Adrenal gland (tissue), 12 donors: ENCODE results near the gene WASHC2C. TPM values are rescaled to one million over a fixed set of nuclear protein-coding genes. Genes with fewer than 3 reads are reported as not detected.
"Not testable (repeated sequence)": the region's sequence is repeated elsewhere in the genome, so short reads cannot be mapped to it uniquely, and the experiment has no call there.

Experiments
- DNase-seq, 7 donors: peaks; one replicate each; pipeline ENCODE4 v3.0.0-alpha.2; 2019 to 2020
- H3K27ac ChIP-seq, 5 donors: fragments of 200-600 bp; sonication (generic) in 4 of 5; 1 replicate in 3 of 5; 2 replicates in 2 of 5; pipeline versions ENCODE4 v1.5.1 to v1.8.0; 2016 to 2020; ENCODE audit warnings: mild to moderate bottlenecking in 1 of 5
- H3K27me3 ChIP-seq: fragments of 200-600 bp; 2 replicates; pipeline ENCODE4 v1.8.0; 2021
- H3K36me3 ChIP-seq, 2 donors: fragments of 200-600 bp; replicated peaks in 1 of 2; 1 replicate in 1 of 2; 2 replicates in 1 of 2; pipeline versions ENCODE4 v1.5.1 to v1.8.0; 2018 to 2022
- H3K4me1 ChIP-seq, 2 donors: fragments of 200-600 bp; replicated peaks in 1 of 2; 1 replicate in 1 of 2; 2 replicates in 1 of 2; pipeline versions ENCODE4 v1.5.1 to v1.8.0; 2018 to 2021
- H3K4me3 ChIP-seq, 4 donors: fragments of 200-600 bp; sonication (generic) in 3 of 4; one replicate each; pipeline ENCODE4 v1.5.1; 2016 to 2018
- H3K9me3 ChIP-seq, 3 donors: fragments of 200-600 bp; sonication (generic) in 1 of 3; replicated peaks in 1 of 3; 1 replicate in 2 of 3; 2 replicates in 1 of 3; pipeline versions ENCODE4 v1.5.1 to v1.8.0; 2016 to 2021
- CTCF ChIP-seq, 6 experiments: fragments of 450-650 bp in 4 of 6; fragments of 200-600 bp in 2 of 6; sonication (generic) in 1 of 6; IDR thresholded peaks; 1 replicate in 5 of 6; 2 replicates in 1 of 6; pipeline versions ENCODE4 v1.5.1 to v1.8.0; 2016 to 2021; ENCODE audit warnings: antibody characterized with exemption in 6 of 6, mild to moderate bottlenecking in 2 of 6, moderate library complexity in 1 of 6
- POLR2A ChIP-seq, 2 donors: fragments of 450-650 bp; IDR thresholded peaks; one replicate each; pipeline ENCODE4 v1.6.1; 2017; ENCODE audit warnings: antibody characterized with exemption in 2 of 2, mild to moderate bottlenecking in 2 of 2, moderate library complexity in 1 of 2
- WGBS, 4 donors: extraction: QIAGEN DNeasy Blood & Tissue Kit in 2 of 4; methylation state at CpG; one replicate each; pipeline versions ENCODE4 v1.1.5 to v1.1.7; 2013 to 2017; 5-methylcytosine and 5-hydroxymethylcytosine counted together
- intact Hi-C, 2 donors: fragments of 100-400 bp; cut with DNase I; formaldehyde crosslinking; loops; one replicate each; pipeline versions ENCODE4 v1.14.1 to v1.15.0; 2022 to 2023
- polyA plus RNA-seq, 3 donors: library from polyadenylated mRNA; stranded (reverse); fragments of 200-250 nt in 2 of 3; fragments of 350-450 nt in 1 of 3; fragmentation: Illumina TruSeq in 1 of 3; extraction: RNeasy Lipid Tissue Mini Kit (QIAGEN cat#74804) in 1 of 3; gene quantifications; one replicate each; pipeline ENCODE4 v1.2.3, GENCODE V29; 2013 to 2014
- total RNA-seq, 9 donors: library from RNA; depleted of rRNA in 4 of 9; stranded (reverse); fragments of >200 nt in 4 of 9; fragments of 120-200 nt in 1 of 9; fragmentation: NEBNext Ultra II Directional in 1 of 9; extraction: Animal tissue kit (Norgen Biotek cat#: 25700) in 1 of 9; gene quantifications; one replicate each; pipeline versions ENCODE4 v1.1.0 to v1.2.4, GENCODE V29; 2013 to 2023
- donor health status: healthy with polysubstance abuse.
- donor health status: Bipolar disorder and iron deficiency.
- donor health status: DM: yes; HTN: yes; CAD: no.
- donor health status: DM: no; HTN: no; CAD: no.
- donor health status: DM: no; HTN: no; CAD: no.
- donor health status: DM: yes; HTN: yes; CAD: no.

Gene WASHC2C
- total and polyA plus RNA-seq, 12 donors: 24.5 to 60.6 (median 36.7) TPM

DNA sequence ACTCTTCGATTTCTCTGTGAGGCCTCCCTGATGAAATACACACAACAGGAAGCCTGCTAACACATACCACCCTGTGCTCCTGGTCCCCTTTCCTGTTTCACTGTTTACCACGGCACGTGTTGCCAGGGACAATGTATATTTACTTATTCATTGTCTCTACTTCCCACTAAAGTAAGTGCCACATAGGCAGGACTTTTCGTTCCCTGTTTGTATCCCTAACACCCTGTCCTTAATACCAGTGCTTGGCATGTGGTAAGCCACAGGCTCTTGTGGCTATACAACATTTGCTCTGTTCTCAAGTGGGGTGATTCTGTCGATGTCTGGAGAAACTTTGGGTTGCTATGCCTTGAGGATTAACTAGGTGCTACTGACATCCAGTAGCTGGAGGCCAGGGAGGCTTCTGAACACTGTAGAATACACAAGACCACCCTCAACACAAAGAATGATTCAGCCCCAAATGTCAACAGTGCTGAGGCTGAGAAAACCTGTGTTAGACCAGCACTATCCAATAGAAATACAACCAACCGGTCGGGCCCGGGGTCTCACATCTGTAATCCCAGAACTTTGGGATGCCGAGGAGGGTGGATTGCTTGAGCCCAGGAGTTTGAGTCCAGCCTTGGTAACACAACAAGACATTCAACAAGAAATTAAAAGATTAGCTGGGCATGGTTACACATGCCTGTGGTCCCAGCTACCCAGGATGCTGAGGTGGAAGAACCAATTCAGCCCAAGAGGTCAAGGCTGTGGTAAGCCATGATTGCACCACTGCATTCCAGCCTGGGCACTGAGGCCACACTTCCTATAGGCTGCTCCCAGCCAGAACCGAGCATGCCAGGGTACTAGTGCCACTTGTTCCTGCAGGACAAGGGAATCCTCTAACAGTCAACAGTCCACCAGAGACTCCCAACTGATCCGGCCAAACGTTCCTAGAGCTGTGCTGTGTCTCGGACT, 76.3 kb downstream of the WASHC2C start:
- H3K36me3 ChIP-seq, H3K4me1 ChIP-seq, H3K9me3 ChIP-seq, H3K27ac ChIP-seq, intact Hi-C loops, DNase-seq, H3K27me3 ChIP-seq, H3K4me3 ChIP-seq: not testable (repeated sequence)
- WGBS, 4 donors: 66 to 77% (median 72%) methylated on average over 12 to 13 of the region's 13 CpGs

DNA sequence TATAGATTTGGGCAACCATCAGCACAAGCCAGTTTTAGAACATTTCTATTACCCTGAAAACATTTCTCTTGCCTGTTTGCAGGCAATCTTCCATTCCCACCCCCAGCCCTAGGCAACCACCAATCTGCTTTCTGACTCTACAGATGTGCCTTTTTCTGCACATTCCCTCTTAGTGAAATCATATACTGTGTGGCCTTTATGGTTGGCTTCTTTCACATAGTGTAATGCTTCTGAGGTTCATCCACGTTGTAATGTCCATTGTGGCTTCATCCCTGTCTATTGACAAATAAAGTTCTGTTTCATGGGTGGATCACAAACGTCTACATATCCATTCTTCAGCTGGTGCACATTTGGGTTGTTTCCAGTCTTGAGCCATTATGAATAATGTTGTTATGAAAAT, 77.9 kb downstream of the WASHC2C start:
- H3K27me3 ChIP-seq, H3K4me3 ChIP-seq, H3K27ac ChIP-seq, H3K4me1 ChIP-seq, H3K9me3 ChIP-seq, H3K36me3 ChIP-seq, DNase-seq, intact Hi-C loops: not testable (repeated sequence)
- 47 to 74% (median 51%) methylated on average over 2 of the region's 2 CpGs for WGBS, 4 donors

- intact Hi-C loops: no loop called here
- TF ChIP-seq POLR2A (IDR thresholded peaks at IDR 0.05) (no peak), CTCF (IDR thresholded peaks at IDR 0.05) (no peak)
- 75 to 88% (median 84%) methylated on average over 4 of the region's 4 CpGs for WGBS, 4 donors
Observed at GRCh38 chr10:45809837-45810236, 82.8 kb downstream of the WASHC2C start.

DNA sequence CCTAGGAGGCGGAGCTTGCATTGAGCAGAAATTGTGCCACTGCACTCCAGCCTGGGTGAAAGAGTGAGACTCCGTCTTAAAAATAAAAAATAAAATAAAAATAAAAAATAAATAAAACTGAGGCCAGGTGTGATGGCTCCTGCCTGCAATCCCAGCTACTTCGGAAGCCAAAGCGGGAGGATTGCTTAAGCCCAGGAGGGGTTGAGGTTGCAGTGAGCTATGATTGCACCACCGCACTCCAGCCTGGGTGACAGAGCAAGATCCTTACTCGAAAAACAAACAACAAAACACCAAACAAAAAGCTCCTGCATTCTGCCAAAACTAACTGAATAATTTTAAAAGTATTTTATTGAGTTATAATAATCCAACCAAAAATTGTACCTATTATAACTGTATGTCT, 84.0 kb downstream of the WASHC2C start:
- H3K4me1 ChIP-seq: no peaks in the 10 kb centered on the region
- no peaks in the 10 kb centered on the region for H3K9me3 ChIP-seq
- no peak for DNase-seq
- H3K27me3 ChIP-seq: no peaks in the 10 kb centered on the region
- WGBS, 4 donors: 80 to 87% (median 83%) methylated on average over 6 of the region's 6 CpGs
- H3K27ac ChIP-seq: no peak overlapping the region
- intact Hi-C loops: no loop called here
- no peaks in the 10 kb centered on the region for H3K36me3 ChIP-seq
- TF ChIP-seq CTCF (IDR thresholded peaks at IDR 0.05): no peak
- no peak for TF ChIP-seq POLR2A (IDR thresholded peaks at IDR 0.05)
- H3K4me3 ChIP-seq: no peak overlapping the region

More at GRCh38 chr10:45809837-45810236, 82.8 kb downstream of the WASHC2C start:
- Histone ChIP-seq H3K36me3 (no peaks in the 10 kb centered on the region), H3K4me1 (no peaks in the 10 kb centered on the region), H3K4me3 (no peak overlapping the region), H3K9me3 (no peaks in the 10 kb centered on the region), H3K27ac (no peak overlapping the region), H3K27me3 (no peaks in the 10 kb centered on the region)
- no peak for DNase-seq

DNA sequence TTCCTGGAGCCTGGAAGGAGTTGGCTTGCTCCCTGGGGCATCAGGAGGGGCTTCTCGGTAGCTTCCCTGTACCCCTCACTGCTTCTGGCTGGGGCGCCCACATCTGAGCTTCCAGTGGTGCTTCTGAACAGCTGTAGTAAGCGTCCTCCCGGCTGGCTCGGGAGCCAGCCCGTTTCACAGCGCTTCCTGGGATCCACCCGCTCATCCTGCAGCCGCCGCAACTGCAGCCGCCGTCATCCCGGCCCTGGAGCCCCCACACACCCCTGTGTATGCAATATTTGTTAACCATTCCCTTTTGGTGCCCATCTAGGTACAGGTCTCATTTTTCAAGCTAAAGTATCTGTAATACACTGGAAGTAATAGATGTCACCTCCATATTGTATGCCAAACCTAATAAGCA, 85.9 kb downstream of the WASHC2C start:
- intact Hi-C loops, H3K4me3 ChIP-seq, H3K27me3 ChIP-seq, H3K27ac ChIP-seq, H3K4me1 ChIP-seq, DNase-seq, H3K9me3 ChIP-seq, H3K36me3 ChIP-seq: not testable (repeated sequence)
- 78 to 88% (median 80%) methylated on average over 13 of the region's 13 CpGs for WGBS, 4 donors

GRCh38 chr10:45814146-45814545, 87.1 kb downstream of the WASHC2C start:
- H3K4me3 ChIP-seq, H3K27me3 ChIP-seq, H3K4me1 ChIP-seq, DNase-seq, intact Hi-C loops, H3K36me3 ChIP-seq, H3K9me3 ChIP-seq, H3K27ac ChIP-seq: not testable (repeated sequence)
- 89 to 96% (median 92%) methylated on average over 4 of the region's 4 CpGs for WGBS, 4 donors
